ACC112 (cell line): ENCODE measurements around the gene SH3PXD2A.

Experiments
- H2AFZ ChIP-seq: fragments of 200-600 bp; sonication (generic); one replicate; pipeline ENCODE4 v1.6.0; 2017; ENCODE audit warnings: antibody characterized with exemption, low read length; ENCODE audit not compliant: unreplicated experiment
- H3K27ac ChIP-seq: fragments of 200-600 bp; sonication (generic); 2 replicates; pipeline ENCODE4 v1.5.1; 2014; ENCODE audit warnings: low read depth, mild to moderate bottlenecking, antibody characterized with exemption, low read length, moderate library complexity
- H3K27me3 ChIP-seq: fragments of 200-600 bp; sonication (generic); 2 replicates; pipeline ENCODE4 v1.6.1; 2014; ENCODE audit warnings: mild to moderate bottlenecking, antibody characterized with exemption, low read length, moderate library complexity, mixed read lengths; ENCODE audit not compliant: insufficient read depth
- H3K36me3 ChIP-seq: fragments of 200-600 bp; sonication (generic); 2 replicates; pipeline ENCODE4 v1.6.1; 2016; ENCODE audit warnings: mild to moderate bottlenecking, antibody characterized with exemption, low read length, moderate library complexity, mixed read lengths; ENCODE audit not compliant: insufficient read depth
- H3K4me1 ChIP-seq: fragments of 200-600 bp; sonication (generic); one replicate; pipeline ENCODE4 v1.6.1; 2016; ENCODE audit warnings: low read length, mixed read lengths; ENCODE audit not compliant: insufficient read depth, unreplicated experiment, control insufficient read depth
- H3K4me3 ChIP-seq: fragments of 200-600 bp; sonication (generic); 2 replicates; pipeline ENCODE4 v1.5.1; 2014; ENCODE audit warnings: mild to moderate bottlenecking, low read depth, low read length
- H3K79me2 ChIP-seq: fragments of 200-600 bp; sonication (generic); one replicate; pipeline ENCODE4 v1.6.0; 2016; ENCODE audit warnings: low read length; ENCODE audit not compliant: control insufficient read depth, unreplicated experiment, insufficient read depth

The SH3PXD2A gene

GRCh38 chr10:103555325-103555649 is 300.1 kb downstream of the SH3PXD2A start:
- peak overlapping the region; percentile 68 for H3K4me3 ChIP-seq

GRCh38 chr10:103554488-103555324 is 300.7 kb downstream of the SH3PXD2A start:
- Histone ChIP-seq H3K4me1 (peaks cover 7% of the 10 kb centered on the region), H3K4me3 (peak overlapping the region; percentile 68), H3K36me3 (no peaks in the 10 kb centered on the region), H2AFZ (no peak overlapping the region), H3K79me2 (no peaks in the 10 kb centered on the region), H3K27ac (no peak overlapping the region), H3K27me3 (peaks cover 24% of the 10 kb centered on the region)

More at GRCh38 chr10:103555325-103555649, 300.1 kb downstream of the SH3PXD2A start:
- Histone ChIP-seq H3K4me1 (peaks cover 7% of the 10 kb centered on the region), H3K36me3 (no peaks in the 10 kb centered on the region), H3K79me2 (no peaks in the 10 kb centered on the region), H3K27ac (no peak overlapping the region), H2AFZ (no peak overlapping the region), H3K27me3 (peaks cover 28% of the 10 kb centered on the region)

GRCh38 chr10:103553743-103554487 is 301.5 kb downstream of the SH3PXD2A start:
- Histone ChIP-seq H3K27me3 (peaks cover 24% of the 10 kb centered on the region), H2AFZ (no peak overlapping the region), H3K4me3 (no peak overlapping the region), H3K4me1 (peaks cover 7% of the 10 kb centered on the region), H3K79me2 (no peaks in the 10 kb centered on the region), H3K36me3 (no peaks in the 10 kb centered on the region), H3K27ac (no peak overlapping the region)

- Histone ChIP-seq H3K79me2 (no peaks in the 10 kb centered on the region), H2AFZ (no peak overlapping the region)
Measured at GRCh38 chr10:103552856-103553742, 302.3 kb downstream of the SH3PXD2A start.

GRCh38 chr10:103551619-103552602 is 303.5 kb downstream of the SH3PXD2A start:
- no peak overlapping the region for H2AFZ ChIP-seq
- H3K36me3 ChIP-seq, result no peaks in the 10 kb centered on the region
- H3K27ac ChIP-seq, result no peak overlapping the region
- H3K27me3 ChIP-seq, result peaks cover 24% of the 10 kb centered on the region
- no peaks in the 10 kb centered on the region for H3K79me2 ChIP-seq
- no peak overlapping the region for H3K4me3 ChIP-seq
- peaks cover 7% of the 10 kb centered on the region for H3K4me1 ChIP-seq

More at GRCh38 chr10:103552856-103553742, 302.3 kb downstream of the SH3PXD2A start:
- no peak overlapping the region for H3K27ac ChIP-seq
- peaks cover 24% of the 10 kb centered on the region for H3K27me3 ChIP-seq
- no peaks in the 10 kb centered on the region for H3K36me3 ChIP-seq
- no peak overlapping the region for H3K4me3 ChIP-seq
- H3K4me1 ChIP-seq, result peaks cover 7% of the 10 kb centered on the region

GRCh38 chr10:103550229-103550628 is 305.1 kb downstream of the SH3PXD2A start:
- Histone ChIP-seq H3K36me3 (no peaks in the 10 kb centered on the region), H3K79me2 (no peaks in the 10 kb centered on the region), H3K4me3 (no peak overlapping the region), H3K27me3 (peaks cover 12% of the 10 kb centered on the region), H3K4me1 (peaks cover under 1% of the 10 kb centered on the region), H2AFZ (no peak overlapping the region), H3K27ac (no peak overlapping the region)

GRCh38 chr10:103549349-103549685 is 306.1 kb downstream of the SH3PXD2A start:
- Histone ChIP-seq H3K4me3 (no peak overlapping the region), H3K79me2 (no peaks in the 10 kb centered on the region), H3K4me1 (no peaks in the 10 kb centered on the region), H3K36me3 (no peaks in the 10 kb centered on the region), H3K27me3 (peaks cover 11% of the 10 kb centered on the region; the same call in 1 of the 2 replicates), H2AFZ (no peak overlapping the region), H3K27ac (no peak overlapping the region)

- Histone ChIP-seq H3K27me3 (peaks cover 11% of the 10 kb centered on the region; the same call in 1 of the 2 replicates), H2AFZ (no peak overlapping the region), H3K4me1 (no peaks in the 10 kb centered on the region), H3K79me2 (no peaks in the 10 kb centered on the region), H3K27ac (no peak overlapping the region), H3K36me3 (no peaks in the 10 kb centered on the region), H3K4me3 (no peak overlapping the region)
Measured at GRCh38 chr10:103548581-103549348, 306.6 kb downstream of the SH3PXD2A start.

- no peak overlapping the region for H3K27ac ChIP-seq
- H3K36me3 ChIP-seq, result no peaks in the 10 kb centered on the region
- peaks cover 11% of the 10 kb centered on the region; the same call in 1 of the 2 replicates for H3K27me3 ChIP-seq
- no peak overlapping the region for H3K4me3 ChIP-seq
- H3K4me1 ChIP-seq, result peaks cover 4% of the 10 kb centered on the region
- no peaks in the 10 kb centered on the region for H3K79me2 ChIP-seq
- no peak overlapping the region for H2AFZ ChIP-seq
Measured at GRCh38 chr10:103548006-103548405, 307.4 kb downstream of the SH3PXD2A start.
